Measurements from ENCODE around the gene DIAPH1.

DIAPH1 gene

DNA sequence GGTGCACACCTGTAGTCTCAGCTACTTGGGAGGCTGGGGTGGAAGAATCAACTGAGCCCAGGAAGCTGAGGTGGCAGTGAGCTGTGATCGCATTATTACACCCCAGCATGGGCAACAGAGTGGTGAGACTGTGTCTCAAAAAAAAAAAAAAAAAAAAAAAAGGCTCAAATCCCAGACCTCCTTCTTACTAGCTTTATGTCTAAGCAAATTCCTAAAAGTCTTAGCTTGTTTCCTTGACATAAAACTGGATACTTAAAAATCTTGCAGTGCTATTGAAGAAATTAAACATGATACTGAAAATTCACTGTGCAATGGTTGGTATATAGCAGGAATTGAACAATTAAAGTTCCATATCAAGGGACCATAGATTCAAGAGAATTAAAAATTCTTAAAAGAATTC, 84.9 kb downstream of the DIAPH1 start:
- H2AFZ ChIP-seq (ENCODE audit: low read length) = no peak overlapping the region
- H3F3A ChIP-seq (ENCODE audit: insufficient read depth, low read length) = no peaks in the 10 kb centered on the region
- H3K9me2 ChIP-seq (replicated peaks; ENCODE audit: insufficient read depth, low read length) = no peaks in the 10 kb centered on the region
- H3K4me3 ChIP-seq (ENCODE audit: low read length) = no peak overlapping the region
- no peak overlapping the region for H3K27ac ChIP-seq (ENCODE audit: low read length)
- no peaks in the 10 kb centered on the region for H3K27me3 ChIP-seq (replicated peaks; ENCODE audit: insufficient read depth, low read length)
- H3K9me3 ChIP-seq (replicated peaks; ENCODE audit: insufficient read depth, low read length) = no peaks in the 10 kb centered on the region
- no peak overlapping the region for H3K9ac ChIP-seq (ENCODE audit: low read length)
- no peaks in the 10 kb centered on the region for H4K20me1 ChIP-seq (ENCODE audit: insufficient read depth, low read length)
- DNase-seq = no peak
- H3K4me1 ChIP-seq (ENCODE audit: low read length) = no peaks in the 10 kb centered on the region
- no peak overlapping the region for H3K4me2 ChIP-seq (ENCODE audit: low read depth, low read length)
- peaks cover 4% of the 10 kb centered on the region; the same call in 1 of the 2 replicates for H3K36me3 ChIP-seq (replicated peaks; ENCODE audit: insufficient read depth, low read length)
- TF ChIP-seq EZH2 (optimal IDR thresholded peaks at IDR 0.05; ENCODE audit: low read depth, low read length) = no peak
- no peak for TF ChIP-seq EZH2phosphoT487 (IDR thresholded peaks at IDR 0.05; ENCODE audit: low read length)
- no peak for TF ChIP-seq CTCF (IDR thresholded peaks at IDR 0.05; ENCODE audit: low read length)
- H3K79me2 ChIP-seq (ENCODE audit: low read length) = no peaks in the 10 kb centered on the region

- H3K9me2 ChIP-seq (replicated peaks; ENCODE audit: insufficient read depth, low read length) = no peaks in the 10 kb centered on the region
- no peak overlapping the region for H3K4me3 ChIP-seq (ENCODE audit: low read length)
- H4K20me1 ChIP-seq (ENCODE audit: insufficient read depth, low read length) = no peaks in the 10 kb centered on the region
- no peaks in the 10 kb centered on the region for H3K27me3 ChIP-seq (replicated peaks; ENCODE audit: insufficient read depth, low read length)
- H3K9me3 ChIP-seq (replicated peaks; ENCODE audit: insufficient read depth, low read length) = no peaks in the 10 kb centered on the region
- H3F3A ChIP-seq (ENCODE audit: insufficient read depth, low read length) = no peaks in the 10 kb centered on the region
- H3K27ac ChIP-seq (ENCODE audit: low read length) = no peak overlapping the region
- TF ChIP-seq CTCF (IDR thresholded peaks at IDR 0.05; ENCODE audit: low read length) (no peak), EZH2 (optimal IDR thresholded peaks at IDR 0.05; ENCODE audit: low read depth, low read length) (no peak), EZH2phosphoT487 (IDR thresholded peaks at IDR 0.05; ENCODE audit: low read length) (no peak)
- H2AFZ ChIP-seq (ENCODE audit: low read length) = no peak overlapping the region
- H3K4me1 ChIP-seq (ENCODE audit: low read length) = no peaks in the 10 kb centered on the region
- no peak for DNase-seq
- no peaks in the 10 kb centered on the region for H3K79me2 ChIP-seq (ENCODE audit: low read length)
- no peak overlapping the region for H3K4me2 ChIP-seq (ENCODE audit: low read depth, low read length)
- H3K36me3 ChIP-seq (replicated peaks; ENCODE audit: insufficient read depth, low read length) = peaks cover 4% of the 10 kb centered on the region
- no peak overlapping the region for H3K9ac ChIP-seq (ENCODE audit: low read length)
Measured at GRCh38 chr5:141532726-141533125, 86.1 kb downstream of the DIAPH1 start.

DNA sequence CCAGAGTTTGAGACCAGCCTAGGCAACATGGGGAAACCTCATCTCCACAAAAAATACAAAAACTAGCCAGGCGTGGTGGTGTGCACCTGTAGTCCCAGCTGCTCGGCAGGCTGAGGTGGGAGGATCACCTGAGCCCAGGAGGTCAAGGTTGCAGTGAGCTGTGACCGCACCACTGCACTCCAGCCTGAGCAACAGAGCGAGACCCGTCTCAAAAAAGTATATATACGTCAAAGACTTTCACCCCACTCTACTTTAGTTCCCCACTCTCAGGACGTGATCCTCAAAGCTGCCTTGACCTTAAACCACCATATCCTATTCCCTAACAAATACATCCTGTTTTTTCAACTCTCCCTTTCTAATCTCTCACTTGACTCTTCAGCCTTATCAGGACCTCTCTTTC, 88.9 kb downstream of the DIAPH1 start:
- Histone ChIP-seq H3K9me2 (replicated peaks; ENCODE audit: insufficient read depth, low read length) (no peaks in the 10 kb centered on the region), H3K4me3 (ENCODE audit: low read length) (no peak overlapping the region), H3K36me3 (replicated peaks; ENCODE audit: insufficient read depth, low read length) (peaks cover 4% of the 10 kb centered on the region), H3F3A (ENCODE audit: insufficient read depth, low read length) (peaks cover 11% of the 10 kb centered on the region), H3K9me3 (replicated peaks; ENCODE audit: insufficient read depth, low read length) (no peaks in the 10 kb centered on the region), H3K9ac (ENCODE audit: low read length) (no peak overlapping the region), H3K4me2 (ENCODE audit: low read depth, low read length) (no peak overlapping the region), H2AFZ (ENCODE audit: low read length) (no peak overlapping the region), H3K79me2 (ENCODE audit: low read length) (no peaks in the 10 kb centered on the region), H3K4me1 (ENCODE audit: low read length) (peaks cover 10% of the 10 kb centered on the region; the same call in 1 of the 2 replicates), H4K20me1 (ENCODE audit: insufficient read depth, low read length) (no peaks in the 10 kb centered on the region), H3K27ac (ENCODE audit: low read length) (no peak overlapping the region), H3K27me3 (replicated peaks; ENCODE audit: insufficient read depth, low read length) (no peaks in the 10 kb centered on the region)
- no peak for DNase-seq
- TF ChIP-seq EZH2 (optimal IDR thresholded peaks at IDR 0.05; ENCODE audit: low read depth, low read length) (no peak), CTCF (IDR thresholded peaks at IDR 0.05; ENCODE audit: low read length) (no peak), EZH2phosphoT487 (IDR thresholded peaks at IDR 0.05; ENCODE audit: low read length) (no peak)
